OCI-LY7 (cell line): ENCODE data around the gene LEPROT.

Experiments
- EZH2phosphoT487 ChIP-seq: fragments of 200-600 bp; sonication (generic); IDR thresholded peaks from 2 replicates; pipeline ENCODE4 v1.6.1; 2018; ENCODE audit warnings: low read depth, borderline replicate concordance, mild to moderate bottlenecking, mixed run types, antibody characterized with exemption, low read length, moderate library complexity, mixed read lengths
- TF ChIP-seq, protein P1 (sequence below): fragments of 200-600 bp; sonication (generic); conservative IDR thresholded peaks from 2 replicates; pipeline ENCODE4 v1.5.1; 2014; ENCODE audit warnings: mild to moderate bottlenecking, antibody characterized with exemption, low read length, moderate library complexity, mixed read lengths

DNA sequence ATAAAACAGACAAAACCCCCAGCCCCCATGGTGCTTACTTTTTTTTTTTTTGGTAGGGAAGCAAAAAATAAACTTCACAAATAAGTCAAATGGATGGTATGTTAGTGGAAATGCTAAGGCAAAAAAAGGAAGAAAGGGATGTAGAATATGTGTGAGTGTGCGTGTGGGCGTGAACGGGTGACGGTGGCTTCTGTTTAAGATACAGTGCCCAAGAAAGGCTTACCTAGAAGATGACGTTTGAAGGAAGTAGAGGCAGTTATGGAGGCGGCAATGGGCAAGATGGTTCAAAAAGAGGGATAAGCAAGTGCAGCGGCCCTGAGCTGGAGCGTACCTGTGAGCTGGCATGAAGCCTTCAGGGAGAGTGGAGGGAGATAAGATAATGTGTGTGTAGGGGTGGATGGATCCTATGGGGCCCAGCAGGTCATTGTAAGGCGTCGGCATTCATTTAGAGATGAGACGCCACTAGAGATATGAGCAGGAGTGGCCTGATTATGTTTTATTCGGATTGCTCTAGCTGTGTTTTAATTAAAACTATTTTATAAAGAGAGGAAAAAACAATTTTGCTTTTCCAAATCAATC, 19.9 kb downstream of the LEPROT start:
- TF ChIP-seq, protein P1, sequence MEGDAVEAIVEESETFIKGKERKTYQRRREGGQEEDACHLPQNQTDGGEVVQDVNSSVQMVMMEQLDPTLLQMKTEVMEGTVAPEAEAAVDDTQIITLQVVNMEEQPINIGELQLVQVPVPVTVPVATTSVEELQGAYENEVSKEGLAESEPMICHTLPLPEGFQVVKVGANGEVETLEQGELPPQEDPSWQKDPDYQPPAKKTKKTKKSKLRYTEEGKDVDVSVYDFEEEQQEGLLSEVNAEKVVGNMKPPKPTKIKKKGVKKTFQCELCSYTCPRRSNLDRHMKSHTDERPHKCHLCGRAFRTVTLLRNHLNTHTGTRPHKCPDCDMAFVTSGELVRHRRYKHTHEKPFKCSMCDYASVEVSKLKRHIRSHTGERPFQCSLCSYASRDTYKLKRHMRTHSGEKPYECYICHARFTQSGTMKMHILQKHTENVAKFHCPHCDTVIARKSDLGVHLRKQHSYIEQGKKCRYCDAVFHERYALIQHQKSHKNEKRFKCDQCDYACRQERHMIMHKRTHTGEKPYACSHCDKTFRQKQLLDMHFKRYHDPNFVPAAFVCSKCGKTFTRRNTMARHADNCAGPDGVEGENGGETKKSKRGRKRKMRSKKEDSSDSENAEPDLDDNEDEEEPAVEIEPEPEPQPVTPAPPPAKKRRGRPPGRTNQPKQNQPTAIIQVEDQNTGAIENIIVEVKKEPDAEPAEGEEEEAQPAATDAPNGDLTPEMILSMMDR: no peak
- TF ChIP-seq EZH2phosphoT487: no peak
